HG03175 (cell line): ENCODE measurements around the gene CISD3.
"Not testable (repeated sequence)": the region's sequence is repeated elsewhere in the genome, so short reads cannot be mapped to it uniquely, and the experiment has no call there.

Source experiments
- ATAC-seq: cut with Tn5 transposase; IDR thresholded peaks from one replicate; pipeline ENCODE4 v1.9.1; 2021; ENCODE audit warnings: mild to moderate bottlenecking, moderate library complexity; ENCODE audit not compliant: unreplicated experiment

CISD3 gene

GRCh38 chr17:38707678-38708351 is 22.3 kb upstream of the CISD3 start:
- no peak for ATAC-seq

DNA sequence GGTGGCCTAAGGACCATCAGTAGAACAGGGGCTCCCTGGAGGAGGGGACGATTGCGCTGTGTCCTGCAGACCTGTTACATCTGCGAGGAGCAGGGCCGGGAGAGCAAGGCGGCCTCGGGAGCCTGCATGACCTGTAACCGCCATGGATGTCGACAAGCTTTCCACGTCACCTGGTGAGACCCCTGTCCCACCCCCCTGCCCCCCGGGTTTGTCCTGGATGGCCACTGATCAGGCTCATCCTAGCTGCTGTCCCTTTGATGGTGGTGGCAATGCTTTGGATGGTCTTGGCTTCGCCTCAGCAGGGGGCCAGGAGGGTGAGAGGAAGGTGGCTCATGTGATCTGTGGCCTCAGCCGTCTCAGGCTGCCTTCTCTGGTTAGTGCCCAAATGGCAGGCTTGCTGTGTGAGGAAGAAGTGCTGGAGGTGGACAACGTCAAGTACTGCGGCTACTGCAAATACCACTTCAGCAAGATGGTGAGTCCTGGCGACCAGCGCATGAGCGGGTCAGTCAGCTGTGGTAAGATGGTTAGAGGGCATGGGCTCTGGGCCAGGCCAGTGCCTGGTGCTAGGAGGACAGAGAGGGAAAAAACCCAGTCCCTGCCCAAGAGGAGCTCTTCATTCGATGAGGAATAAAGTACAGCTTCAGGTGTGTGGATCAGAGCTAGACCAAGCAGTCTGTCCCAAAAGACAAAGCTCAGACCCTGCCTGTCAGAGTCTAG is 20.9 kb upstream of the CISD3 start:
- ATAC-seq = no peak

DNA sequence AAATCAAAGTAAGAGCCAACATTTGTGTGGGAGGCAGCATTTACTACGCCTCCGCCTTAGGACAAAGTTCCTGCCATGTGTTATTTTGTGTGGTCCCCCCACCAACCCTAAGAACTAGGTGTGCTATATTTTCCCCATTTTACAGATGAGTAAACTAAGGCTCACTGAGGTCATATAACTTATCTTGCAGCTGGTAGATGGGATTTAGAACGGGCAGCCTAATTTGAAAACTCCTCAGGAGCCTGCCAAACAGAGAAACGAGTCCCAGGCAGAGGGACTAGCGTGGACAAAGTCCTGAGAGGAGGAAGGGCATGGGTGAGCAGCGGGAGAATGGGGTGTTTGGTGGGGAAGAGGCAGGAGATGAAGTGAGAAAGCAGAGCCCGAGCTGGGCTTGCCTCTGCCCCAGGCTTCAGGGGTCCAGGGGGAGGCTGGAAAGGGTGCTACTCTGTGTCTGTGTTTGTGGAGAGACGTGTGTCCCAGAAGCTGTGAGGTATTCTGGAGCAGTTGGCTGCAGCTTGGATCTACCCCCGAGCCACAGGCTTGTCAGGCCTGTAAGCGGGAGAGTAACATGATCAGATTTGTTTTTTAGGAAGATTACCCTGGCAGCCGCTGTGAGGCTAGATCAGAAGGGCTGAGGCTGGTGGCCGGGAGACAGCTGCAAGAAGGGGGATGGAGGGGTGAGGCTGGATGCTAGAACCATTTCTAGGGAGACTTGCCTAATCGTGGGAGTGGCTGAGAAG is 20.1 kb upstream of the CISD3 start:
- no peak for ATAC-seq

DNA sequence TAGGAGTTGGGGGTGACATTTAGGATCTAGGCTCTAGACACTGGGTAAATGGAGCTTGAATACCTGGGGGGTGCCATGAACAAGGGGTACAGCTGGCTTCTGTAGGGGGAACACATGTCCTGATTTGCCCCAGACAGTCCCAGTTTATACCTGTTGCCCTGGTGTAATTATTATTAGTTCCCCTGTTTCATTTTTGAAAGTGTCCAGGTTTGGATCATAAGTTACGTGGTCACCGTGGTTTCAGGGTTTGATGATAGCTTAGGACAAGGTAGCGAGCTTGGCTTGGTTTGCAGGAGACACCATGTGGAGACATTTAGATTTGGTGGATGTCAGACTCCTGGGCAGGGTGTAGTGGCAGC is 19.6 kb upstream of the CISD3 start:
- no peak for ATAC-seq

DNA sequence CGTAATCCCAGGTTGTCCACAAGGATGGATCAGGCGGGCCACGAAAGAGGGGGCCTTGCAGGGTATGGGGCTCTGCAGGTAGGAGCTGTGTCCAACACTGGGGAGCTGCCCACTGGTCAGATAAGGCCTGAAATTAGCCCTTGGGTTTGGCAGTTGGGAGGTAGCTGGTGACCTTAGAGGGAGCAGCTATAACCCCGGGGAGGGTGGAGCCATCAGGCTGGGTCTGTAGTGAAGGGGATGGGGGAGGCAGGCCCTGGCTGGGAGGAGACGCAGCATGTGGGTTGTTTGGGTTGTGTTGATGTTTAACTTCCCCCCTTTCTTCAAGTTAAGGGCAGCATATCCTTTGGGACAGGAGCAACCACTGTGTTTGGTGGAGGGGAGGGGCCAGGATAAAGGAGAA is 19.2 kb upstream of the CISD3 start:
- no peak for ATAC-seq

DNA sequence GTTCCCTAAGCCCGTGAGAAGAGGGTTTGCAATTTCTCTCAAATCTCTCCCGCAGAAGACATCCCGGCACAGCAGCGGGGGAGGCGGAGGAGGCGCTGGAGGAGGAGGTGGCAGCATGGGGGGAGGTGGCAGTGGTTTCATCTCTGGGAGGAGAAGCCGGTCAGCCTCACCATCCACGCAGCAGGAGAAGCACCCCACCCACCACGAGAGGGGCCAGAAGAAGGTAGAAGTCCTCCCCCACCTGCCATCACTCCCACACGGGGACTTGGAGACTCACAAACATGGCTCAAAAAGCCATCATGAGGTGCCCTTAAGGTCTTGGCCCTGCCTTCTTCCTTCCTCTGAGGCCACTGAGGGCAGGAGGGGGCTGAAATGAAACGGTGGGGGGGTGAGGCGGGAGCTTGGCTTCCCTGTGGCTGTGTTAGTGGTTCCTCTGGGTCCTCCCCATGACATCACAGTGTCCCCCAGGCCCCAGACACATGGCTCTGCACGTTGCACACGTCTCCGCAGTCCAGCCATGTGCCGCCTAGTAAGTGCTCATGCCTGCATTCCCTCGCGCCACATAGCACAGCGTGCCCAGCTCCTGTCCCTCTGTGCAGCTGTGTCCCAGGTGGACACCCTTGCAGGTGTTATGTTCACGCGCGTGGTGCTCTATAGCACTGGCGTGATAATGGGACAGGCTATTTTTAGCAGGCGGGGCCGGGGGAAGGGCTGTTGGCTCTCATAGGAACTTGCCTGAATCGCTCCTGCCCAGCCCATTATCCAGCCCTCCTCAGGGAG is 18.2 kb upstream of the CISD3 start:
- no peak for ATAC-seq

DNA sequence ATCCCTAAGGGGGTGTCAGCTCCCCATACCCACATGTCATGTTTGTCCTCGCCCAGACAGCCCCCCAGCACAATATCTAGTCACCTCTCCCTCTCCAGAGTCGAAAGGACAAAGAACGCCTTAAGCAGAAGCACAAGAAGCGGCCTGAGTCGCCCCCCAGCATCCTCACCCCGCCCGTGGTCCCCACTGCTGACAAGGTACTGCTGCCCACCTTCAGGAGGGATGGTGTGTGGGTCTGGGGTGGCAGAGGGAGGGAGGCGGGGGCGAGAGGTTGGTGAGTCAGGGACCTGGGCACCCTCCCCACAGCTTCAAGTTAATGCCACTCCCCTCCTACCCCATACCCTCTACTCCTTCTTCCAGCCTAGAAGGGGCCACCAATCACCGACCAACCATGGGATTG is 17.5 kb upstream of the CISD3 start:
- no peak for ATAC-seq

GRCh38 chr17:38713456-38714075 is 16.6 kb upstream of the CISD3 start:
- no peak for ATAC-seq

DNA sequence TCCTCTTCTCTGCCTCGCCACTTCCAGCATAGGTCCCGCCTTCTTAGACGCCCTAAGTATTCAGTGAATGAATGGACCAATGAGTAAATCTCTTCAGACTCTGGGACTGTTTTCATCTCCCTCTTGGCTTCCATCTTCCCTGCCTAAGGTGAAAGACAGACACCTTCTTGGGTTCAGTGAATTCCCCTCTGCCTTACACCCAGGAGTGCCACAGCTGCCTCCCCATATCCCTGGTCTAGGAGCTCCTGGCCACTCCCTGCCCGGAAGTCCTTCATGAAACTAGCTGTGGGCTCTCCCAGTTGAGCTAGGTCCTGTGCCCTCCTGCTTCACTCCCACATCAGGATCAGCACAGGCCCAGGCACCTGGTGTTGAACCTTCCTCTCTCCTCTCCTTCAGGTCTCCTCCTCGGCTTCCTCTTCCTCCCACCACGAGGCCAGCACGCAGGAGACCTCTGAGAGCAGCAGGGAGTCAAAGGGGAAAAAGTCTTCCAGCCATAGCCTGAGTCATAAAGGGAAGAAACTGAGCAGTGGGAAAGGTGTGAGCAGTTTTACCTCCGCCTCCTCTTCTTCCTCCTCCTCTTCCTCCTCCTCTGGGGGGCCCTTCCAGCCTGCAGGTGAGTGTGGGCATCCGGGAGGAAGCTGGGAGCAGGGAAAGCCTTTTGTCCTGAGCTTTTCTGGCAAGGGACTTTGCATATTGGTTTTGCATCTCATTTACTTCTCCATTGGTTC is 14.8 kb upstream of the CISD3 start:
- ATAC-seq = no peak

DNA sequence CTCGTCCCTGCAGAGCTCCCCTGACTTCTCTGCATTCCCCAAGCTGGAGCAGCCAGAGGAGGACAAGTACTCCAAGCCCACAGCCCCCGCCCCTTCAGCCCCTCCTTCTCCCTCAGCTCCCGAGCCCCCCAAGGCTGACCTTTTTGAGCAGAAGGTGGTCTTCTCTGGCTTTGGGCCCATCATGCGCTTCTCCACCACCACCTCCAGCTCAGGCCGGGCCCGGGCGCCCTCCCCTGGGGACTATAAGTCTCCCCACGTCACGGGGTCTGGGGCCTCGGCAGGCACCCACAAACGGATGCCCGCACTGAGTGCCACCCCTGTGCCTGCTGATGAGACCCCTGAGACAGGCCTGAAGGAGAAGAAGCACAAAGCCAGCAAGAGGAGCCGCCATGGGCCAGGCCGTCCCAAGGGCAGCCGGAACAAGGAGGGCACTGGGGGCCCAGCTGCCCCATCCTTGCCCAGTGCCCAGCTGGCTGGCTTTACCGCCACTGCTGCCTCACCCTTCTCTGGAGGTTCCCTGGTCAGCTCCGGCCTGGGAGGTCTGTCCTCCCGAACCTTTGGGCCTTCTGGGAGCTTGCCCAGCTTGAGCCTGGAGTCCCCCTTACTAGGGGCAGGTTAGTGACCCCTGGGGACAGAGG is 13.7 kb upstream of the CISD3 start:
- ATAC-seq = no peak

DNA sequence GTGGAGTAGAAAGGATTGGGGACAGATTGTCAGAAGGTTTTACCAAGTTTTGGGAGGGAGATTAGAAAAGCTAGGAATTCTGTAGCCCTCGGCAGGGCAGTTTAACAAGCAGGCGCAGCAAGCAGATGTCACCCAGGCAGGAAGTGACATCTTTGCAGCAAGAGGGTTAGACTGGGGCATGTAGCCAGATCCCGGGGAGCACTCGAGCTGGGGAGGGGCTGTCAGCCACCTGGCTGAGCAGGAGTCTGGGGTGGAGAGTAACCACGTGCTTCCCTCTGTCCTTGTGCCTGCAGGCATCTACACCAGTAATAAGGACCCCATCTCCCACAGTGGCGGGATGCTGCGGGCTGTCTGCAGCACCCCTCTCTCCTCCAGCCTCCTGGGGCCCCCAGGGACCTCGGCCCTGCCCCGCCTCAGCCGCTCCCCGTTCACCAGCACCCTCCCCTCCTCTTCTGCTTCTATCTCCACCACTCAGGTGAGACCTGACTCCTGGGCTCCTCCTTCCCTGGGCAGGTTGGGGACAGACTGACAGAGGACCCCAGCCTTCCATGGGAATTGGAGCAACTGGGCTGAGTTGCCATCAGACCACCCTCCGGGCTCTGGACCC is 12.9 kb upstream of the CISD3 start:
- no peak for ATAC-seq

DNA sequence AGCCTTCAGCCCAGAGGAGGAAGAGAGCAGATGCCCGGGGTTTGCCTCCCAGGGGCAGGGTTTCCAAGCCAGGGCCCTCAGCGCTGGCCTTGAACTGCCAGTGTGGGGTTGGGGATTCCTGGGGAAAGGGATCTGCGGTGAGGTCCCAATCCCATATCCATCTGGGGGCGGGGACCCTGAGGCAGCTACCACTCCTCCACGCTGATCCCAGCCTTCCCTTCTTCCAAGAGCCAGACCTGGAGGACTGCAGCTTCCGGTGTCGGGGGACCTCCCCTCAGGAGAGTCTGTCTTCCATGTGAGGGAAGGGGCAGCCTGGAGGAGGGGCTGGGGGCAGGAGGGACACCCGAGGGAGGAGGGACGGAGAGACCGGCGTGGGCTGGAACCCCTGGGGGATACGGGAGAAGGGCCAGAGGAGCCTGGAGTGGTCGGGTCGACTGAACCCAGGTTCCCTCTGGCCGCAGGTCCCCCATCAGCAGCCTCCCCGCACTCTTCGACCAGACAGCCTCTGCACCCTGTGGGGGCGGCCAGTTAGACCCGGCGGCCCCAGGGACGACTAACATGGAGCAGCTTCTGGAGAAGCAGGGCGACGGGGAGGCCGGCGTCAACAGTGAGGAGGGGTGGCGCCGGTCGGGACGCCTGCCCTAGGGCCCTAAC is 10.7 kb upstream of the CISD3 start:
- no peak for ATAC-seq

DNA sequence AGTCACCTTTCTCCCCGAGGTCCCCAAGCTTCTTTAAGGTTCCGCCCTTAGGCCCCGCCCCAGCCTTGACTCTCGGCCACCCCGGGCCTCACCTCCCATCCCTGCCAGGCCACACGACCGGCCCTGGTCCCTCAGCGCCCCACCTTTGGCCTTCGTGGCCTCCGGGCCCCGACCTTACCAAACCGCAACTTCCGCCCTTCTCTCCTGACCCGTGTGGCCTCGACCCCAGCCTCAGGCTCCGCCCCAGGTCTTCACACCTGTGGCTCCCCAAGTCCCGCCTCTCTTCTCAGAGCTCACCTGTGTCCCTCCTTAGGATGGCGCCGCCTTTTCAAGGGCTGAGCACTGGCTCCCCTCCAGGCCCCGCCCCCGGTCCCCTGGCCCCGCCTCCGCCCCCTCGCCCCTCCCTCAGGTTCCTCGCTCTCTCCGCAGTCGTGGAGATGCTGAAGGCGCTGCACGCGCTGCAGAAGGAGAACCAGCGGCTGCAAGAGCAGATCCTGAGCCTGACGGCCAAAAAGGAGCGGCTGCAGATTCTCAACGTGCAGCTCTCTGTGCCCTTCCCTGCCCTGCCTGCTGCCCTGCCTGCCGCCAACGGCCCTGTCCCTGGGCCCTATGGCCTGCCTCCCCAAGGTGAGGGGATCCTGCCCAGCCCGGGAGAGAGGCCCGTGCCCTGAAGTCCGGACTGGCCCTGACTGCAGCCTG is 10.0 kb upstream of the CISD3 start:
- ATAC-seq = no peak

DNA sequence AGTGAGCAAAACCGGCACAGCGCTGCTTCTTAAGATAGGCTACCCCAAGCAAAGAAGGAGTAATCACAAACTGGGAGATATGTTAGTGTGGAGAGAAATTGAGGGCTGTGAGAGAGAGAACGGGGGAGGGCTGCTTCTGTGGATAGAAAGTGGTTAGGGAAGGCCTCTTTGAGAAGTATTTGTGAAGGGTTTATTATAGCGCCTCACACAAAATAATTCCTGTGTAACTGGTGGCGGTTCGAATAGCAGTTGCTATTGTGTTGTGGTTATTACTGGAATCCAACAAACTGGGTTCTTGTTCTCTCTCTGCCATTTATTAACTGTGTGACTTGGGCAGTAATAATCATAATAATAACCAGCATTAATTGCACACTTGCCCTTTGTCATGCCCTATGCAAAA is 9.2 kb upstream of the CISD3 start:
- ATAC-seq = no peak

DNA sequence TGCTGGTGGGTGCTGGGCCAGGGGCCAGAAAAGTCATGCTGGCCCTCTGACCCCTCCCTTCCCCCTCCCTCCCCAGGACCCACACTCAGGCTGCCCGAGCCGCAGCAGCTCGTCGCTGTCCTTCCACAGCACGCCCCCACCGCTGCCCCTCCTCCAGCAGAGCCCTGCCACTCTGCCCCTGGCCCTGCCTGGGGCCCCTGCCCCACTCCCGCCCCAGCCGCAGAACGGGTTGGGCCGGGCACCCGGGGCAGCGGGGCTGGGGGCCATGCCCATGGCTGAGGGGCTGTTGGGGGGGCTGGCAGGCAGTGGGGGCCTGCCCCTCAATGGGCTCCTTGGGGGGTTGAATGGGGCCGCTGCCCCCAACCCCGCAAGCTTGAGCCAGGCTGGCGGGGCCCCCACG is 8.3 kb upstream of the CISD3 start:
- no peak for ATAC-seq

DNA sequence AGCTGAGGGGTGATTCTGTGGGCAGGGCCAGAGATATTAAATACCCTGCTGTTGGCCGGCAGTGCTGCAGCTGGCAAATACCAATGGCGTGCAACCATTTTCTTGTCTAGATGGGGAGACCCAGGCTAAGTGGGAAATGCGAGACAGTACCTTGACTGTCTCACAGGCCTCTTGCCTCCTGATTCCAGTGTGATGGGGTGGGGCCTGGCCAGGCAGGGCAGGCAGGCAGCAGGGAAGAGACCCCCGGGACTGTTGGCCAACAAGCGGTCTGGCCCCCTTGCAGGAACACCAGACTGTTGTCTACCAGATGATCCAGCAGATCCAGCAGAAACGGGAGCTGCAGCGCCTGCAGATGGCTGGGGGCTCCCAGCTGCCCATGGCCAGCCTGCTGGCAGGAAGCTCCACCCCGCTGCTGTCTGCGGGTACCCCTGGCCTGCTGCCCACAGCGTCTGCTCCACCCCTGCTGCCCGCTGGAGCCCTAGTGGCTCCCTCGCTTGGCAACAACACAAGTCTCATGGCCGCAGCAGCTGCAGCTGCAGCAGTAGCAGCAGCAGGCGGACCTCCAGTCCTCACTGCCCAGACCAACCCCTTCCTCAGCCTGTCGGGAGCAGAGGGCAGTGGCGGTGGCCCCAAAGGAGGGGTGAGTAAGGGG is 5.7 kb upstream of the CISD3 start:
- ATAC-seq = no peak

GRCh38 chr17:38725066-38725465 is 5.1 kb upstream of the CISD3 start:
- ATAC-seq = no peak

GRCh38 chr17:38726145-38726544 is 4.0 kb upstream of the CISD3 start:
- not testable (repeated sequence) for ATAC-seq
